MM.1S (cell line): ENCODE data around the gene SLC15A3.

Source experiments
- DNase-seq: peaks from one replicate; pipeline ENCODE4 v3.0.0-alpha.2; 2015
- H2AFZ ChIP-seq: fragments of 300-600 bp; sonication (generic); 2 replicates; pipeline ENCODE4 v1.6.0; 2016; ENCODE audit warnings: antibody characterized with exemption, low read length
- H3F3A ChIP-seq: fragments of 300-600 bp; sonication (generic); 2 replicates; pipeline ENCODE4 v1.6.1; 2016; ENCODE audit warnings: mild to moderate bottlenecking, antibody characterized with exemption, low read length, moderate library complexity, mixed read lengths; ENCODE audit not compliant: insufficient read depth
- H3K27ac ChIP-seq: fragments of 300-600 bp; sonication (generic); 2 replicates; pipeline ENCODE4 v1.5.1; 2016; ENCODE audit warnings: mild to moderate bottlenecking, low read length
- H3K27me3 ChIP-seq: fragments of 300-600 bp; sonication (generic); replicated peaks from 2 replicates; pipeline ENCODE4 v1.6.0; 2016; ENCODE audit warnings: low read length; ENCODE audit not compliant: insufficient read depth
- H3K36me3 ChIP-seq: fragments of 300-600 bp; sonication (generic); replicated peaks from 2 replicates; pipeline ENCODE4 v1.6.1; 2016; ENCODE audit warnings: mild to moderate bottlenecking, low read length, mixed read lengths; ENCODE audit not compliant: insufficient read depth
- H3K4me1 ChIP-seq: fragments of 300-600 bp; sonication (generic); 2 replicates; pipeline ENCODE4 v1.6.1; 2016; ENCODE audit warnings: low read length, mixed read lengths
- H3K4me2 ChIP-seq: fragments of 300-600 bp; sonication (generic); 2 replicates; pipeline ENCODE4 v1.6.0; 2016; ENCODE audit warnings: low read depth, low read length
- H3K4me3 ChIP-seq: fragments of 300-600 bp; sonication (generic); 2 replicates; pipeline ENCODE4 v1.5.1; 2016; ENCODE audit warnings: low read length, mixed read lengths
- H3K79me2 ChIP-seq: fragments of 300-600 bp; sonication (generic); 2 replicates; pipeline ENCODE4 v1.6.1; 2016; ENCODE audit warnings: mixed run types, low read length, mixed read lengths
- H3K9ac ChIP-seq: fragments of 300-600 bp; sonication (generic); 2 replicates; pipeline ENCODE4 v1.6.1; 2016; ENCODE audit warnings: low read length, mixed read lengths
- H3K9me2 ChIP-seq: fragments of 300-600 bp; sonication (generic); replicated peaks from 2 replicates; pipeline ENCODE4 v1.6.1; 2016; ENCODE audit warnings: mild to moderate bottlenecking, low read length, mixed read lengths; ENCODE audit not compliant: insufficient read depth
- H3K9me3 ChIP-seq: fragments of 300-600 bp; sonication (generic); replicated peaks from 2 replicates; pipeline ENCODE4 v1.6.1; 2016; ENCODE audit warnings: mild to moderate bottlenecking, low read length, mixed read lengths; ENCODE audit not compliant: insufficient read depth
- H4K20me1 ChIP-seq: fragments of 300-600 bp; sonication (generic); 2 replicates; pipeline ENCODE4 v1.6.1; 2016; ENCODE audit warnings: mild to moderate bottlenecking, low read length, moderate library complexity, mixed read lengths; ENCODE audit not compliant: insufficient read depth
- EZH2 ChIP-seq: fragments of 300-600 bp; sonication (generic); optimal IDR thresholded peaks from 2 replicates; pipeline ENCODE3; 2017; ENCODE audit warnings: low read depth, mild to moderate bottlenecking, antibody characterized with exemption, low read length, mixed read lengths
- EZH2phosphoT487 ChIP-seq: fragments of 300-600 bp; sonication (generic); IDR thresholded peaks from 2 replicates; pipeline ENCODE4 v1.6.1; 2018; ENCODE audit warnings: antibody characterized with exemption, low read length
- TF ChIP-seq, protein P1 (sequence below): fragments of 300-600 bp; sonication (generic); IDR thresholded peaks from 2 replicates; pipeline ENCODE4 v1.5.1; 2016; ENCODE audit warnings: antibody characterized with exemption, low read length, mixed read lengths

SLC15A3 gene

GRCh38 chr11:60966890-60967289, 14.9 kb upstream of the SLC15A3 start:
- Histone ChIP-seq H3K9me2 (no peaks in the 10 kb centered on the region), H3K9me3 (no peaks in the 10 kb centered on the region), H3K4me1 (no peaks in the 10 kb centered on the region), H3K9ac (no peak overlapping the region), H3K4me3 (no peak overlapping the region), H2AFZ (no peak overlapping the region), H3K27me3 (no peaks in the 10 kb centered on the region), H3K27ac (no peak overlapping the region), H3F3A (no peaks in the 10 kb centered on the region), H3K4me2 (no peak overlapping the region), H3K79me2 (no peaks in the 10 kb centered on the region), H4K20me1 (no peaks in the 10 kb centered on the region), H3K36me3 (no peaks in the 10 kb centered on the region)
- DNase-seq: no peak
- TF ChIP-seq EZH2phosphoT487: no peak
- TF ChIP-seq, protein P1, sequence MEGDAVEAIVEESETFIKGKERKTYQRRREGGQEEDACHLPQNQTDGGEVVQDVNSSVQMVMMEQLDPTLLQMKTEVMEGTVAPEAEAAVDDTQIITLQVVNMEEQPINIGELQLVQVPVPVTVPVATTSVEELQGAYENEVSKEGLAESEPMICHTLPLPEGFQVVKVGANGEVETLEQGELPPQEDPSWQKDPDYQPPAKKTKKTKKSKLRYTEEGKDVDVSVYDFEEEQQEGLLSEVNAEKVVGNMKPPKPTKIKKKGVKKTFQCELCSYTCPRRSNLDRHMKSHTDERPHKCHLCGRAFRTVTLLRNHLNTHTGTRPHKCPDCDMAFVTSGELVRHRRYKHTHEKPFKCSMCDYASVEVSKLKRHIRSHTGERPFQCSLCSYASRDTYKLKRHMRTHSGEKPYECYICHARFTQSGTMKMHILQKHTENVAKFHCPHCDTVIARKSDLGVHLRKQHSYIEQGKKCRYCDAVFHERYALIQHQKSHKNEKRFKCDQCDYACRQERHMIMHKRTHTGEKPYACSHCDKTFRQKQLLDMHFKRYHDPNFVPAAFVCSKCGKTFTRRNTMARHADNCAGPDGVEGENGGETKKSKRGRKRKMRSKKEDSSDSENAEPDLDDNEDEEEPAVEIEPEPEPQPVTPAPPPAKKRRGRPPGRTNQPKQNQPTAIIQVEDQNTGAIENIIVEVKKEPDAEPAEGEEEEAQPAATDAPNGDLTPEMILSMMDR: no peak
- TF ChIP-seq EZH2: no peak

DNA sequence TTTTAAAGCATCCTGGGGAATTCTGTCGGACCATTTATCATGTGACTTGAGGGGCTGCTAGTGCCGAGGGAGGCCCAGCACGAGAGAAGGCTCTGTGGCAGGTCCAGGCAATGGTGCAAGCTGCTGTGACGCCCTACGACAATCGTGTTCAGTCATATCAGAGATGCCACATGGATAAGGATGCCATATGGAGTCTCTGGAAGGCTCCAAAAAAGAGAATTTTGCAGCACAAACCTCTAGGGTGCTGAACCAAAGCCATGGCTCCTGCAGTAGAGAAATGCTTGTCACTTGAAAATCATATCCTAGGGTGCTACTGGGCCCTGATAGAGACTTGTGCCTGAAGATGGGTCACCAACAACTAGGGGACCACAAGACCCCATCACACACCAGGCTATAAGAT, 12.8 kb upstream of the SLC15A3 start:
- Histone ChIP-seq H3K4me3 (no peak overlapping the region), H3K9me2 (no peaks in the 10 kb centered on the region), H2AFZ (no peak overlapping the region), H3K27ac (no peak overlapping the region), H3K27me3 (no peaks in the 10 kb centered on the region), H3K9ac (no peak overlapping the region), H3K4me1 (no peaks in the 10 kb centered on the region), H3K9me3 (no peaks in the 10 kb centered on the region), H4K20me1 (no peaks in the 10 kb centered on the region), H3K4me2 (no peak overlapping the region), H3K79me2 (no peaks in the 10 kb centered on the region), H3K36me3 (no peaks in the 10 kb centered on the region), H3F3A (no peaks in the 10 kb centered on the region)
- no peak for TF ChIP-seq EZH2
- TF ChIP-seq, protein P1: no peak
- no peak for TF ChIP-seq EZH2phosphoT487
- no peak for DNase-seq

GRCh38 chr11:60960405-60960804, 8.4 kb upstream of the SLC15A3 start:
- no peaks in the 10 kb centered on the region for H3K9me2 ChIP-seq
- no peaks in the 10 kb centered on the region for H3K4me1 ChIP-seq
- H3K4me2 ChIP-seq: no peak overlapping the region
- no peaks in the 10 kb centered on the region for H3K9me3 ChIP-seq
- H3K79me2 ChIP-seq: no peaks in the 10 kb centered on the region
- no peak overlapping the region for H3K9ac ChIP-seq
- no peaks in the 10 kb centered on the region for H4K20me1 ChIP-seq
- DNase-seq: no peak
- H2AFZ ChIP-seq: no peak overlapping the region
- H3K27ac ChIP-seq: no peak overlapping the region
- no peaks in the 10 kb centered on the region for H3F3A ChIP-seq
- no peaks in the 10 kb centered on the region for H3K27me3 ChIP-seq
- no peak overlapping the region for H3K4me3 ChIP-seq
- TF ChIP-seq EZH2phosphoT487: no peak
- TF ChIP-seq EZH2: no peak
- TF ChIP-seq, protein P1: no peak
- no peaks in the 10 kb centered on the region for H3K36me3 ChIP-seq

DNA sequence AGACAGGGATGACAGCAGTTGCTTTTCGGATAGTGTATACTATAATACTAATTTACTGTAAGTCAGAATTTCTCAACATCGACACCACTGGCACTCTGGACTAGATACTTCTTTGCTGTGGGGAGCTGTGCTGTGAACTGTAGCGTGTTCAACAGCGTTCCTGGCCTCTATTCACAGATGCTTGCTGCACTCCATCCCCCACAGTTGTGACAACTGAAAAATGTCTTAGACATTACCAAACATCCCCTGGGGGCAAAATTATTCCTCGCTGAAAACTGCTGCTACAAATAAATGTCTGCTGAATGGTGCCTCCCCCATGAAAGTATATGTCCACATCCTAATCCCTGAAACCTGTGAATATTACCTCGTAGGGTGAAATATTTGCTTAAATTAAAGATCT, 7.5 kb upstream of the SLC15A3 start:
- DNase-seq: no peak

More for the DNA sequence above, 7.5 kb upstream of the SLC15A3 start:
- Histone ChIP-seq H3K79me2 (no peaks in the 10 kb centered on the region), H3K9me2 (no peaks in the 10 kb centered on the region), H3K4me3 (no peak overlapping the region), H3K9me3 (no peaks in the 10 kb centered on the region), H4K20me1 (no peaks in the 10 kb centered on the region), H3K27me3 (no peaks in the 10 kb centered on the region), H3K4me2 (no peak overlapping the region), H3K27ac (no peak overlapping the region), H3K36me3 (no peaks in the 10 kb centered on the region), H3K4me1 (no peaks in the 10 kb centered on the region), H2AFZ (no peak overlapping the region), H3F3A (no peaks in the 10 kb centered on the region), H3K9ac (no peak overlapping the region)
- no peak for TF ChIP-seq EZH2phosphoT487
- TF ChIP-seq, protein P1: no peak
- TF ChIP-seq EZH2: no peak
